ENCODE data around the gene ONECUT2.

ONECUT2 gene

DNA sequence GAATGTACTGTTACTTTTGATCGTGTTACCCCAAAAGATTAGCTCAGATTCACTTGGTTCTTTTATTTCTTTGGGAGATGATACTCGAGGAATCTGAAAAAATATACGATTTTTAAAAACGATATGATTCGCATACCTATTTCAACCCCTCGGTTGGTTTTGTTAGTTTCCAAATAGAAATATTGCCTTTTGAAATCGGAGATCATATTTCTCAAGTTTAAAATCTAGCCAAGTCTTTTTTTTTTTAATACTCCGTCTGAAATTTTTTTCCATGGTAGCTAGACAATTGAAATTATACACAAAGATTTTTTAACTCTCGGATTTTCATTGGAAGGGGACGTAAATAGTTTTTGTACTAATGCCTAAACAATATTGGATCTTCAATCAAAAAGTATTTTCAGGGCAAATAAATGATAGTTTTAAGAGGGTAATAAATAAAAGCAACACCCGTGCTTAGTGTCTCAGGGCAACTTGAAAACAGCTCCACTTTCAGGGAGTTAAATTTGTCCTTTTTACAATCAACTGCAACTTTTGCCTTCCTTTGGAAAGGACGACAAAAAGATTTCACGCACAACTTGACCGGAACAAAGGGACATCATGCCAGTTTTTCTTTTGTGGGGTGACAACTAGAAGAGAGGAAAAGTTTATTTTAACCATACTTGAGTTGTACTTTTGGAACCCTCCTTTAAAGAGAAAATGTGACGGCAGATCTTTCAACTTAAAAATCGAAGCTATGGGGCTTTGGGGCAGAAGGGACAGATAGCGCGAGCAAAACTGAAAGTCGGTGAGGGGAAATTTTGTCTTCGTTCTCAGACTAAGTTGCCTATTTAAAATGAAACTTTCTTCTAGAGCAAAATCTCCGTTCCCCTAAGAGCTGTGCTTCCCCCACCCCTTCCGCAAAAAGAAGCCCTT lies 5.8 kb upstream of the ONECUT2 start:
- Histone ChIP-seq H3K4me1 (ENCODE audit: control insufficient read depth, insufficient read depth, low read depth, low read length) (peaks cover 14% of the 10 kb centered on the region), H3K4me3 (ENCODE audit: insufficient read depth in 1 of 2, low read depth in 1 of 2, low read length in 2 of 2) (peak overlapping the region in 1 of 2 experiments; percentile 44), H3K9me3 (ENCODE audit: control insufficient read depth, low read length) (peaks cover 4% of the 10 kb centered on the region), H2BK15ac (ENCODE audit: low read depth, poor library complexity, severe bottlenecking) (no peak overlapping the region), H4K91ac (ENCODE audit: low read length) (no peak overlapping the region), H3K23ac (ENCODE audit: low read length in 2 of 2) (no peak overlapping the region), H2BK5ac (ENCODE audit: low read depth, low read length, poor library complexity, severe bottlenecking) (no peak overlapping the region), H3K36me3 (ENCODE audit: control insufficient read depth in 1 of 2, insufficient read depth in 2 of 2, low read depth in 1 of 2, low read length in 2 of 2) (no peaks in the 10 kb centered on the region), H3K4me2 (ENCODE audit: low read length, poor library complexity, severe bottlenecking) (peak overlapping the region; percentile 29), H3K27ac (ENCODE audit: low read length, poor library complexity, severe bottlenecking) (no peak overlapping the region), H3K79me1 (replicated peaks; ENCODE audit: low read length, poor library complexity, severe bottlenecking) (no peaks in the 10 kb centered on the region), H4K8ac (ENCODE audit: low read length) (no peak overlapping the region), H2BK12ac (ENCODE audit: low read length in 2 of 2) (no peak overlapping the region), H3K18ac (ENCODE audit: low read depth in 1 of 2, low read length in 2 of 2) (no peak overlapping the region), H3K9ac (ENCODE audit: low read length) (no peak overlapping the region), H2AK5ac (ENCODE audit: low read length, severe bottlenecking) (no peak overlapping the region), H2AFZ (ENCODE audit: low read depth, low read length) (no peak overlapping the region), H3K4ac (ENCODE audit: low read depth in 1 of 2, low read length in 2 of 2) (no peak overlapping the region), H3K27me3 (ENCODE audit: control insufficient read depth in 1 of 2, insufficient read depth in 1 of 2, low read length in 2 of 2) (peaks cover 86 to 100% of the 10 kb centered on the region in 2 experiments), H2BK120ac (ENCODE audit: low read depth, low read length) (no peak overlapping the region), H3K14ac (ENCODE audit: low read length in 2 of 2) (no peak overlapping the region)
- WGBS, result 5% methylated on average over 11 of the region's 22 CpGs
- no peak for DNase-seq

- no peak for DNase-seq
- Histone ChIP-seq H2AFZ (ENCODE audit: low read depth, low read length) (no peak overlapping the region), H2BK15ac (ENCODE audit: low read depth, poor library complexity, severe bottlenecking) (no peak overlapping the region), H3K23ac (ENCODE audit: low read length in 2 of 2) (no peak overlapping the region), H4K91ac (ENCODE audit: low read length) (no peak overlapping the region), H4K8ac (ENCODE audit: low read length) (no peak overlapping the region), H3K9ac (ENCODE audit: low read length) (no peak overlapping the region), H3K36me3 (ENCODE audit: control insufficient read depth in 1 of 2, insufficient read depth in 2 of 2, low read depth in 1 of 2, low read length in 2 of 2) (no peaks in the 10 kb centered on the region), H3K4me2 (ENCODE audit: low read length, poor library complexity, severe bottlenecking) (peak overlapping the region; percentile 29), H2BK5ac (ENCODE audit: low read depth, low read length, poor library complexity, severe bottlenecking) (no peak overlapping the region), H3K4me3 (ENCODE audit: insufficient read depth in 1 of 2, low read depth in 1 of 2, low read length in 2 of 2) (peak overlapping the region in 1 of 2 experiments; percentile 43), H2BK12ac (ENCODE audit: low read length in 2 of 2) (no peak overlapping the region), H3K27me3 (ENCODE audit: control insufficient read depth in 1 of 2, insufficient read depth in 1 of 2, low read length in 2 of 2) (peaks cover 83 to 97% of the 10 kb centered on the region in 2 experiments), H3K18ac (ENCODE audit: low read depth in 1 of 2, low read length in 2 of 2) (no peak overlapping the region), H2BK120ac (ENCODE audit: low read depth, low read length) (no peak overlapping the region), H3K4me1 (ENCODE audit: control insufficient read depth, insufficient read depth, low read depth, low read length) (peaks cover 18% of the 10 kb centered on the region), H3K27ac (ENCODE audit: low read length, poor library complexity, severe bottlenecking) (no peak overlapping the region), H3K9me3 (ENCODE audit: control insufficient read depth, low read length) (peaks cover 4% of the 10 kb centered on the region), H3K4ac (ENCODE audit: low read depth in 1 of 2, low read length in 2 of 2) (no peak overlapping the region), H3K79me1 (replicated peaks; ENCODE audit: low read length, poor library complexity, severe bottlenecking) (no peaks in the 10 kb centered on the region), H3K14ac (ENCODE audit: low read length in 2 of 2) (no peak overlapping the region), H2AK5ac (ENCODE audit: low read length, severe bottlenecking) (no peak overlapping the region)
- 1% methylated on average over 21 of the region's 34 CpGs for WGBS
These were observed 4.8 kb upstream of the ONECUT2 start for GRCh38 chr18:57430079-57431001.

GRCh38 chr18:57431002-57431382 lies 4.2 kb upstream of the ONECUT2 start:
- Histone ChIP-seq H3K36me3 (ENCODE audit: control insufficient read depth in 1 of 2, insufficient read depth in 2 of 2, low read depth in 1 of 2, low read length in 2 of 2) (no peaks in the 10 kb centered on the region), H3K27ac (ENCODE audit: low read length, poor library complexity, severe bottlenecking) (no peak overlapping the region), H3K4me2 (ENCODE audit: low read length, poor library complexity, severe bottlenecking) (no peak overlapping the region), H3K14ac (ENCODE audit: low read length in 2 of 2) (no peak overlapping the region), H2BK12ac (ENCODE audit: low read length in 2 of 2) (no peak overlapping the region), H2AFZ (ENCODE audit: low read depth, low read length) (no peak overlapping the region), H3K4ac (ENCODE audit: low read depth in 1 of 2, low read length in 2 of 2) (no peak overlapping the region), H3K9me3 (ENCODE audit: control insufficient read depth, low read length) (peaks cover 4% of the 10 kb centered on the region), H3K4me1 (ENCODE audit: control insufficient read depth, insufficient read depth, low read depth, low read length) (peaks cover 20% of the 10 kb centered on the region), H2BK5ac (ENCODE audit: low read depth, low read length, poor library complexity, severe bottlenecking) (no peak overlapping the region), H4K8ac (ENCODE audit: low read length) (no peak overlapping the region), H4K91ac (ENCODE audit: low read length) (no peak overlapping the region), H2AK5ac (ENCODE audit: low read length, severe bottlenecking) (no peak overlapping the region), H2BK120ac (ENCODE audit: low read depth, low read length) (no peak overlapping the region), H2BK15ac (ENCODE audit: low read depth, poor library complexity, severe bottlenecking) (no peak overlapping the region), H3K18ac (ENCODE audit: low read depth in 1 of 2, low read length in 2 of 2) (no peak overlapping the region), H3K79me1 (replicated peaks; ENCODE audit: low read length, poor library complexity, severe bottlenecking) (no peaks in the 10 kb centered on the region), H3K23ac (ENCODE audit: low read length in 2 of 2) (no peak overlapping the region), H3K4me3 (ENCODE audit: insufficient read depth in 1 of 2, low read depth in 1 of 2, low read length in 2 of 2) (no peak overlapping the region), H3K27me3 (ENCODE audit: control insufficient read depth in 1 of 2, insufficient read depth in 1 of 2, low read length in 2 of 2) (peaks cover 84 to 92% of the 10 kb centered on the region in 2 experiments), H3K9ac (ENCODE audit: low read length) (no peak overlapping the region)
- 0% methylated on average over 4 of the region's 10 CpGs for WGBS
- DNase-seq, result no peak

Data from mesenchymal stem cell (in vitro differentiated cells and primary cell).